Heart left ventricle (tissue), 13 donors: ENCODE data around the gene KCNH3.

ENCODE experiments used
- CTCF ChIP-seq, 12 donors: fragments of 200-600 bp; sonication (generic) in 4 of 12; IDR thresholded peaks; one replicate each; pipeline versions ENCODE4 v1.5.0 to v1.8.0; 2018 to 2022; ENCODE audit warnings: antibody characterized with exemption in 12 of 12, mild to moderate bottlenecking in 5 of 12
- POLR2A ChIP-seq, 2 donors: fragments of 450-650 bp; IDR thresholded peaks; one replicate each; pipeline ENCODE4 v1.6.1; 2017; ENCODE audit warnings: antibody characterized with exemption in 2 of 2, mild to moderate bottlenecking in 2 of 2, moderate library complexity in 2 of 2
- donor health status: ischemic (EF 13 %, LVEDD 7.1; RV severe dilation, severe dysfunction).
- donor health status: DM: no; HTN: yes; CAD: no.
- donor health status: DM: no; HTN: no; CAD: no.
- donor health status: ischemic (EF 25% LVEDD 6.9; RV normal size, moderate dysfunction).
- donor health status: ischemic (EF 25% LVEDD 5.7; RV mildly dilated, moderate dysfunction).
- donor health status: ischemic (EF 35%, LVEDD 5.7; RV mildly dilated, moderate dysfunction).
- donor health status: nonischemic (EF 11% LVEDD 7.7; RV severe dilation, severe dysfunction).
- donor health status: DM: yes; HTN: yes; CAD: no.
- donor health status: PGD.
- donor health status: ischemic (EF 29% LVEDD 5.4; RV normal size, mild dysfunction).
- donor health status: nonischemic (EF 23%, LVEDD 6.1; RV moderate dilation, normal function).

- no peak for TF ChIP-seq CTCF (IDR thresholded peaks at IDR 0.05)
- no peak for TF ChIP-seq POLR2A (IDR thresholded peaks at IDR 0.05)
These were observed 44.0 kb downstream of the KCNH3 start for GRCh38 chr12:49582850-49583249.
